Lung (tissue), 12 donors: Measurements from ENCODE around the gene B3GNT9. TPM values are rescaled to one million over a fixed set of nuclear protein-coding genes. Genes with fewer than 3 reads are reported as not detected.
A peak's percentile ranks its signal among the peaks of the same experiment; 100 is the strongest.

ENCODE experiments used
- ATAC-seq: fragments of 200-7000 bp; cut with Tn5 transposase; one replicate; pipeline ENCODE4 v1.9.1; 2020; ENCODE audit warnings: moderate number of reproducible peaks; ENCODE audit not compliant: insufficient read depth, low FRiP score
- DNase-seq, 3 donors: peaks; one replicate each; pipeline ENCODE4 v3.0.0-alpha.2; 2013 to 2017
- H3K27ac ChIP-seq, 2 donors: one replicate each; pipeline ENCODE4 v1.5.1; 2013; ENCODE audit warnings: mild to moderate bottlenecking in 2 of 2, moderate library complexity in 2 of 2, control low read depth in 1 of 2, inconsistent platforms in 1 of 2, low read depth in 1 of 2, low read length in 1 of 2
- H3K27me3 ChIP-seq, 3 donors: one replicate each; pipeline ENCODE4 v1.5.1; 2013; ENCODE audit warnings: low read length in 2 of 3; ENCODE audit not compliant: control insufficient read depth in 3 of 3, insufficient read depth in 3 of 3
- H3K36me3 ChIP-seq, 4 donors: one replicate each; pipeline ENCODE4 v1.5.1; 2013; ENCODE audit warnings: low read length in 4 of 4, mild to moderate bottlenecking in 1 of 4, moderate library complexity in 1 of 4; ENCODE audit not compliant: control insufficient read depth in 4 of 4, insufficient read depth in 4 of 4
- H3K4me1 ChIP-seq, 5 donors: one replicate each; pipeline ENCODE4 v1.5.1; 2013; ENCODE audit warnings: low read length in 5 of 5, mild to moderate bottlenecking in 2 of 5, moderate library complexity in 1 of 5; ENCODE audit not compliant: control insufficient read depth in 5 of 5, insufficient read depth in 5 of 5
- H3K4me3 ChIP-seq: one replicate; pipeline ENCODE4 v1.5.1; 2013; ENCODE audit warnings: mild to moderate bottlenecking, control low read depth, moderate library complexity
- H3K9ac ChIP-seq, 2 donors: one replicate each; pipeline ENCODE4 v1.5.1; 2013; ENCODE audit warnings: low read length in 2 of 2, control low read depth in 1 of 2; ENCODE audit not compliant: insufficient read depth in 1 of 2
- H3K9me3 ChIP-seq, 4 donors: one replicate each; pipeline ENCODE4 v1.5.1; 2013; ENCODE audit warnings: low read length in 3 of 4, mild to moderate bottlenecking in 1 of 4, moderate library complexity in 1 of 4; ENCODE audit not compliant: control insufficient read depth in 4 of 4, insufficient read depth in 3 of 4
- WGBS, 2 donors: extraction: QIAGEN DNeasy Blood & Tissue Kit; methylation state at CpG; one replicate each; pipeline ENCODE4 v1.1.7; 2013; 5-methylcytosine and 5-hydroxymethylcytosine counted together
- polyA plus RNA-seq, 2 donors: library from polyadenylated mRNA; stranded (reverse); fragments of 200-250 nt; gene quantifications; one replicate each; pipeline ENCODE4 v1.2.1, GENCODE V29; 2013
- total RNA-seq, 2 donors: library from RNA; depleted of rRNA in 1 of 2; stranded (reverse); fragments of >200 nt in 1 of 2; gene quantifications; one replicate each; pipeline ENCODE4 v1.2.1, GENCODE V29; 2014 to 2021
- TF ChIP-seq, protein P1 (sequence below): IDR thresholded peaks from 2 replicates; pipeline ENCODE4 v1.5.1; 2012; ENCODE audit warnings: mild to moderate bottlenecking; ENCODE audit errors: control extremely low read depth, extremely low read depth
- donor health status: control.
- donor health status: control.
- donor health status: Bipolar disorder and iron deficiency.
- donor health status: healthy.
- donor health status: DM: yes; HTN: yes; CAD: no.

The B3GNT9 gene
- total and polyA plus RNA-seq, 4 donors: 8.4 to 22.9 (median 14.5) TPM

DNA sequence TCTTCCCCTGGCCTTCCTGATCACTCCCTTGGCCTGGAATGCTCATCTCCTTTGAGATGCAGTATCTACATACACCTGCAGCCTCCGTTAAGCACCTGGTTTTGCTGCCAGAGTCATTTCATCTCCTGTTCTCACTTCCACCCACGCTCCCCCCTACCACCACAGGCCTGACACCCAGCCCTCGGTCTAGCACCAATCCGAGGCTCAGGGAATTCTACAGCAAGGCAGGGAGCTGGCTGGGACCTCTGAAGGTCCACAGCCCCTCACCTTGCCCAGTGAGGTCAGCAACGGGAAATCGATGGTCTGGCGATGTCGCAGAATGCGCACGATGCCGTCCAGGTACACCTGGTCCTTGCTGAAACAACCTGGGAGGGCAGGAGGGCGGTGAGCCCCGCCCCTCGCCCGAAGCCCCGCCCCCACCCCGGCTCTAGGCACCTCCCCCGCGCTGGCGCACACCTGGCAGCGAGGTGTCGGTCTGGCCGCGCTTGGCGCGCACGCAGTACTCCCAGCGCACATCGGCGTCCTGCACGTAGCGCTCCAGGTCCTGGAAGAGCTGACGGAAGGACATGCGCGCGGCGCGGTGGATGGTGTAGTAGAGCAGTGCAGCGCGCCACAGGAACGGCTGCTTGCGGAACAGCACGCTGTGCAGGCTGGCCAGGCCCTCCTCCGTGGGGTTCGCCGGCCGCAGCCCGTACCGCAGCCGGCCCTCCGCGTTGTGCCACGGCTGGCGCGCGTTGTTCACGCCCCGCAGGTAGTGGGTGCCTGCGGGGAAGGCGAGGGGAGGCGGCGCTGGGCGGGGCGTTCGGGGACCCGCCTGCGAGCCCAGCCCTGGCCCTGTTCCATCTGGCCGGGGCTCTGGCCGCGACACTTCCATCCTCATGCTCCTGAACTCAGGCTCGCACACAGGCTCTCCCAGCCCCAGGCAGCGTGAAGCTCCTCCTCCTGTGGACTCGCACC is 27.2 kb upstream of the B3GNT9 start:
- peaks cover 0 to 1% (median 0%) of the 10 kb centered on the region in 4 donors for H3K36me3 ChIP-seq
- H3K9ac ChIP-seq: no peak overlapping the region
- peaks cover 0 to 59% (median 22%) of the 10 kb centered on the region in 5 donors for H3K4me1 ChIP-seq
- H3K9me3 ChIP-seq: no peaks in the 10 kb centered on the region
- DNase-seq (peak; percentile 72 to 85 (median 82)), ATAC-seq (peak; percentile 60)
- peak overlapping the region; percentile 10 for H3K4me3 ChIP-seq
- peak overlapping the region in 1 of 2 donors; percentile 77 for H3K27ac ChIP-seq
- peaks cover 0 to 8% (median 8%) of the 10 kb centered on the region in 3 donors for H3K27me3 ChIP-seq
- TF ChIP-seq, protein P1, sequence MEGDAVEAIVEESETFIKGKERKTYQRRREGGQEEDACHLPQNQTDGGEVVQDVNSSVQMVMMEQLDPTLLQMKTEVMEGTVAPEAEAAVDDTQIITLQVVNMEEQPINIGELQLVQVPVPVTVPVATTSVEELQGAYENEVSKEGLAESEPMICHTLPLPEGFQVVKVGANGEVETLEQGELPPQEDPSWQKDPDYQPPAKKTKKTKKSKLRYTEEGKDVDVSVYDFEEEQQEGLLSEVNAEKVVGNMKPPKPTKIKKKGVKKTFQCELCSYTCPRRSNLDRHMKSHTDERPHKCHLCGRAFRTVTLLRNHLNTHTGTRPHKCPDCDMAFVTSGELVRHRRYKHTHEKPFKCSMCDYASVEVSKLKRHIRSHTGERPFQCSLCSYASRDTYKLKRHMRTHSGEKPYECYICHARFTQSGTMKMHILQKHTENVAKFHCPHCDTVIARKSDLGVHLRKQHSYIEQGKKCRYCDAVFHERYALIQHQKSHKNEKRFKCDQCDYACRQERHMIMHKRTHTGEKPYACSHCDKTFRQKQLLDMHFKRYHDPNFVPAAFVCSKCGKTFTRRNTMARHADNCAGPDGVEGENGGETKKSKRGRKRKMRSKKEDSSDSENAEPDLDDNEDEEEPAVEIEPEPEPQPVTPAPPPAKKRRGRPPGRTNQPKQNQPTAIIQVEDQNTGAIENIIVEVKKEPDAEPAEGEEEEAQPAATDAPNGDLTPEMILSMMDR: no peak
- WGBS, 2 donors: 5 to 8% methylated on average over 59 to 73 of the region's 73 CpGs

DNA sequence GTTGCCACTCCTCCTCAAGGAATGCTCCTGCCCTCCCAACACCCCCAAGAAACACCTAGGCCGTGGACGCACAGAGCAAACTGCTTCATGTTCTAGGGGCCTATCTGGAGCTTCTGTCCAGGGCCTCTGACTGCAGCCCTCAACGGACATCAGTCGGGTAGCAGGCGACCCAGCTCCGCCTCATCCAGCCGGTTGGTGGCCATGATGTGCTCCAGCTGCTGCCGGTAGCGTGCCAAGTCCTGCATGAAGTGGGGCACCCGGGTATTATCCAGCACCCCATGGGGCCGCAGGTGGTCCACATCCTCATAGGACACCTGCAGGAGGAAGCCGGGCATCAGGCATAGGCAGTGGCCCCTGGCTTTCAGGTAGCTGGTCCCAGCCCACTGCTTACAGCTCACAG is 25.9 kb upstream of the B3GNT9 start:
- Histone ChIP-seq H3K4me3 (no peak overlapping the region), H3K4me1 (peaks cover 0 to 52% (median 22%) of the 10 kb centered on the region in 5 donors), H3K27ac (no peak overlapping the region), H3K9ac (no peak overlapping the region), H3K27me3 (peaks cover 0 to 16% (median 13%) of the 10 kb centered on the region in 3 donors), H3K36me3 (peaks cover 0 to 1% (median 0%) of the 10 kb centered on the region in 4 donors), H3K9me3 (no peaks in the 10 kb centered on the region)
- WGBS, 2 donors: 83 to 87% methylated on average over 12 of the region's 12 CpGs
- DNase-seq: peak; percentile 67 to 73 (median 70)
- TF ChIP-seq, protein P1: no peak
- no peak for ATAC-seq

DNA sequence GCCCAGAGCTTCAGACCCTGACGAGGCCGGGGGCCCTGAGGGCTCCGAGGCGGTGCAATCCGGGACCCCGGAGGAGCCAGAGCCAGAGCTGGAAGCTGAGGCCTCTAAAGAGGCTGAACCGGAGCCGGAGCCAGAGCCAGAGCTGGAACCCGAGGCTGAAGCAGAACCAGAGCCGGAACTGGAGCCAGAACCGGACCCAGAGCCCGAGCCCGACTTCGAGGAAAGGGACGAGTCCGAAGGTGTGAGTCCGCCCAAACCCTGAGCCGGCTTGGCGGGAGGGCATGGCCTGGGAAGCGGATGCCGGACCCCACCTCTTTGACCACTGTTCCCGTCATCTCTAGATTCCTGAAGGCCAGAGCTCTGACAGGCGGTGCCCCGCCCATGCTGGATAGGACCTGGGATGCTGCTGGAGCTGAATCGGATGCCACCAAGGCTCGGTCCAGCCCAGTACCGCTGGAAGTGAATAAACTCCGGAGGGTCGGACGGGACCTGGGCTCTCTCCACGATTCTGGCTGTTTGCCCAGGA is 24.0 kb upstream of the B3GNT9 start:
- ATAC-seq: no peak
- Histone ChIP-seq H3K27me3 (peaks cover 0 to 18% (median 13%) of the 10 kb centered on the region in 3 donors), H3K36me3 (peaks cover 0 to 1% (median 0%) of the 10 kb centered on the region in 4 donors), H3K9ac (no peak overlapping the region), H3K27ac (peak overlapping the region; percentile 82 to 89), H3K4me1 (peaks cover 0 to 63% (median 22%) of the 10 kb centered on the region in 5 donors), H3K9me3 (no peaks in the 10 kb centered on the region), H3K4me3 (no peak overlapping the region)
- DNase-seq: no peak
- TF ChIP-seq, protein P1: no peak
- WGBS, 2 donors: 34 to 54% methylated on average over 31 of the region's 31 CpGs
